Neural cell (in vitro differentiated cells): ENCODE results near the gene GNAS.

Source experiments
- CTCF ChIP-seq: fragments of 450-650 bp; IDR thresholded peaks from 2 replicates; pipeline ENCODE4 v1.5.1; 2014; ENCODE audit warnings: antibody characterized with exemption, mild to moderate bottlenecking, moderate library complexity; ENCODE audit not compliant: poor library complexity, severe bottlenecking
- POLR2AphosphoS5 ChIP-seq: IDR thresholded peaks from 2 replicates; pipeline ENCODE4 v1.6.1; 2012
- TAF1 ChIP-seq: IDR thresholded peaks from 2 replicates; pipeline ENCODE4 v1.6.1; 2012; ENCODE audit warnings: low read depth

GRCh38 chr20:58893355-58894120 lies 41.0 kb downstream of the GNAS start:
- TF ChIP-seq TAF1 (no peak), CTCF (no peak), POLR2AphosphoS5 (peak; percentile 39)
